HG02642 (cell line): Measurements from ENCODE around the gene CFAP69.
"Not testable (repeated sequence)": the region's sequence is repeated elsewhere in the genome, so short reads cannot be mapped to it uniquely, and the experiment has no call there.

Experiments used
- ATAC-seq: cut with Tn5 transposase; IDR thresholded peaks from one replicate; pipeline ENCODE4 v1.9.1; 2021; ENCODE audit warnings: mild to moderate bottlenecking; ENCODE audit not compliant: unreplicated experiment, poor library complexity

The CFAP69 gene

GRCh38 chr7:90334193-90334843 is 89.3 kb downstream of the CFAP69 start:
- ATAC-seq: no peak

GRCh38 chr7:90334926-90335325 is 90.0 kb downstream of the CFAP69 start:
- not testable (repeated sequence) for ATAC-seq

- no peak for ATAC-seq
These were observed 92.1 kb downstream of the CFAP69 start for GRCh38 chr7:90337106-90337505.

- no peak for ATAC-seq
These were observed 100.0 kb downstream of the CFAP69 start for GRCh38 chr7:90345016-90345415.

GRCh38 chr7:90345595-90346335 is 100.8 kb downstream of the CFAP69 start:
- ATAC-seq: peak; percentile 18

GRCh38 chr7:90346336-90347125 is 101.6 kb downstream of the CFAP69 start, which contains the start of gene GTPBP10:
TSS of gene GTPBP10 (plus strand) at chr7:90346716. CDS start at chr7:90346742, 26 bp downstream.
- ATAC-seq: peak; percentile 97

GRCh38 chr7:90347759-90348158 is 102.8 kb downstream of the CFAP69 start:
- no peak for ATAC-seq

- no peak for ATAC-seq
These were observed 104.3 kb downstream of the CFAP69 start for GRCh38 chr7:90349305-90349704.

GRCh38 chr7:90350032-90350431 is 105.1 kb downstream of the CFAP69 start:
- ATAC-seq: not testable (repeated sequence)

- no peak for ATAC-seq
These were observed 107.0 kb downstream of the CFAP69 start for GRCh38 chr7:90351987-90352386.
